OCI-M1 (cell line): ENCODE measurements around the gene SLC30A2.

Experiments
- DNase-seq: peaks from one replicate; lab custom pipeline; 2025; lab: John Stamatoyannopoulos, UW

The SLC30A2 gene

DNA sequence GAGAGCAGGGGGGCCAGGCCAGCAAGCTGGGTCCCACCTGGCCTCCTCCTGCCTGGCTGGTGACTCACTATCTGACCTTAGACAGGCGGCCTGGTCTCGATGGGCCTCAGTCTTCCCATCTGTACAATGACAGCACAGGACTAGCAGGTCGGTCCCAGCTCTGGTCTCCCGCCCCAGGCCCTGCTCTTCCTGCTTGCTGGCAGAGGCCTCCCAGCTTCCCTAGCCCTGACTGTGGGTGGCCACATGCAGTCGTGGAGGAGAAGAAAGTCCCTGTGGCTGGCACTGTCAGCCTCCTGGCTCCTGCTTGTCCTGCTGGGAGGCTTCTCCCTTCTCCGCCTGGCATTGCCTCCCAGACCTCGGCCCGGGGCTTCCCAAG lies 23.5 kb downstream of the SLC30A2 start:
- no peak for DNase-seq

DNA sequence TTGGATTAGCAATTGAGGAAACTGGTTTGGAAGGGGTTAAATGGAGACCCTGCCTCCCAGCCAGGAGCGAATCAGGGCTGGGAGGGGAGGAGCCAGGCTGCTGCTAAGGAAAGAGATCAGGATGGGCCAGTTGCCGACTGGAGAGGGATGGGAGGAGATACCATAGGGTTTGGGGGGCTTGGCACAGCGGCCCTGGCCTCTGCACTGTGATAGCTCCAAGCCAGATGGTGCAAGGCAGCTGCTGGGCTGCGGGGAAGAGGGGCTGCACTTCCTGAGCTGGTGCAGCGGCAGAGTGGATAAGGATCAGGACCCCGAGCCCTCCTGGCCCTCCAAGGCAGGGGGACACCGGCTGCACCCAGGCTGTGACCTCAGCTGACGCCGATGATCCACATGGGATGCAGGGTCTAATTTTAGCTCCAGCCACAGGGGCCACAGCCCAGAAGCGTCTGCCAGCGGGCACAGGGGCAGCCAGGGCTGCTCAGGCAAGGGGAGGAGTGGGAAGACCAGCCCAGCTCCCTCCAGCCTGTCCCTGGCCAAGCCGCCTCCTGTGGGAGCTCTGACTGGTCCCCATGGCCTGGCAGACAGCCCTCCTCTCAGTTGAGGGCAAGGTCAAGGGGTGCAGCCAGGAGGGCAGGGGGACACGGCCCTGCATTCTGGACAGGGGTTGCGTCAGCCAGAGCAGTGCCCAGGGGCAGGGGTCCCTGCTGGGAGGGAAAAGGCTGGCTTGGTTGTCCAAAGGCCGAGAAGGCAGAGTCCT lies 24.1 kb downstream of the SLC30A2 start, which contains the start of gene EXTL1:
Gene EXTL1, plus strand, starts transcription at position 129 of the 757 bp plus-strand sequence. CDS start 872 bp downstream, outside the sequence.
- DNase-seq = peak; percentile 60

DNA sequence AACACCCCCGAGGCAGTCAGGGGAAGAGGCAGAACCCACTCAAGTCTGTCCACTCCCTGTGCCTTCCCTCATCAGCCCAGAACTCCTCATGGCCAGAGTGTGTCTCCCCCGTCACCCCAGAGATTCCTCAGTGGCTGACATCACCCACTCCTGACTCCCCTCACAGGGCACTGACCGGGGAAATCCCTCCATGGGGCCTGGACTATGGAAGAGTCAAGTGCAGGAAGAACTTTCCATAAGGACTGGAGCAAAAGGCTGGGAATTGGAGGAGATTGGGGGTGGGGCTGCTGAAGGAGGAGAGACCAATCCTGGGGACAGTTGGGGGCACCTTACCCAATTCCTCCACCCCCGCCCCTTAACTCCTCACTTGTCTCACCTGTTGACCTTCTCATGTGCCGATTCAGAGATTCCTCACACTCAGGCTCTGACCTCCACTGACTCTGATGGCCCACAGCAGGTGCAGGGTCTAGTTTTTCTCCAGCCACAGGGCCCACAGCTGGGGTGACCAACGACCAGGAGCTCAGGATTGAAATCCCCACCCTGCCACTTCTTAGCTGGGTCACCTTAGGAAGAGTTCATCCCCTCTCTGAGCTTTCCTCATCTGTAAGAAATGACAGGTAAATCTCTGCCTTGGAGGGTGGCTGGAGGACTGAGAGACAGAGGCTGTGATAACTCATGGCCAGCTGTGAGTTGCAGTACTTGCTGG lies 24.8 kb downstream of the SLC30A2 start:
- DNase-seq = no peak

DNA sequence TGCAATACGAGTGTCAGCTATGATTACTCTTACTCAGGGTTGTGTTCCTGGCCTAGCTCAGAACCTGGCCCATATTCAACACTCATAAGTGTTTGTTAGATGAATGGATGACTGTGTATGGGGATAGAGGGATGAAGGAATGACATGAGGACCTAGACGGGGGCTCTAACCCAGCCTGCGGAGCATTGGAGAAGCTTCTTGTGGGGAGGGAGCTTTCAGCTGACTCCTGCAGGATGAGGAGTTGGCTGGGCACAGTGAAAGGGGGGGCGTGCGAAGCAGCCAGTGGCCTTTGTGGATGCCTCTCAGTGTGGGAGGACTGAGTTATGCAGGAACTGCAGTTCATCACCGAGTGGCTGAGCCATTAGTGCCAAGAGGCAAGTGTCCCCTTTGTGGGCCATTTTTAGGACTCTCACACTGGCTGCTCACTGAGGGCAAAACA lies 25.6 kb downstream of the SLC30A2 start:
- DNase-seq = no peak

DNA sequence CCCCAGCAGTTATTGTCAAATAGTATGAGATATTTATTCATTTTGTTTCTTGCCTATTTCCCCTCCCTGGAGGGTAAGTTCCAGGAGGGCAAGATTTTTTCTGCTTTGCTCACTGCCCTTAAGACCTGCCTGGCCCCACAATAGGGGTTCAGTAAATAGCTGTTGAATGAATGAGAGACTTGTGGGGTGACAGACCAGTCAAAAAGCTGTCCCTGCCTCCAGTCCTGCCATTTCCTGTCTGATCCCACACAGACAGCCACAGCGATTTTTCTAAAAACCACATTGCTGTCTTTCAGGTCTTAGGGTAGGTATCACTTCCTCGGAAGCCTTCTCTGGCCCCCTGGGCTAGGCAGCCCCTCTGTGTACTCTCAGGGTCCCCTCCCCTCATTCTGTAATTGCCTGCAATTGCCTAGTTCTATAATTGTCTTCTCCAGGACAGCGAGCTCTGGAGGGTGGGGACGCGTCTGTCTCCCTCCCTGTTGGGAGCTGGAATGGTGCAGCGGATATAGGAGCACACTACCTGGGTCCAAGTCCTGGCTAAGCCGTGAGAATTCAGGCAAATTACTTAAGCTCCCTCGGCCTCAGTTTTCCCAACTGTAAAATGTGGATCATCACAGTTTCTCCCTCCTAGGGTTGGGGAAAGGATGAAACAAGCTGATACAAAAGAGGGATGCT lies 26.1 kb downstream of the SLC30A2 start:
- DNase-seq = no peak

DNA sequence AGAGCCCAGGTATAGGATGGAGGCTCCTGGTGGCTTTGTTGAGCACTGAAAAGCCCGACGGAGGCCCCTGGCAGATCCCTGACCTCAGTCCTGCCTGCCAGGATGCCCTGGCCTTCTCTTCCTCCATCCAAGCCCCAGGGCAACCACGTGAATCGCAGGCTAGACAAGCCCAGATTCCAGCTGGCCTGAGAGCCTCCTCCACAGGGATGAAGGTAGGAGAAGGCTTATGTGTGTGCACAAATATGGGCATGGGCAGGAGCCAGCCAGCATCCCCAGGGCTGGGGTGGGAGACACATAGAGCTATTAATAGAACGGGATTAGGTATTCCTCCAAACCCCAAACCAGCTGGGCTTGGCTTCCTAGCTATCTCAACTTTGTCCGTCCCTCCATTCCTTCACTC lies 28.3 kb downstream of the SLC30A2 start:
- DNase-seq = no peak

DNA sequence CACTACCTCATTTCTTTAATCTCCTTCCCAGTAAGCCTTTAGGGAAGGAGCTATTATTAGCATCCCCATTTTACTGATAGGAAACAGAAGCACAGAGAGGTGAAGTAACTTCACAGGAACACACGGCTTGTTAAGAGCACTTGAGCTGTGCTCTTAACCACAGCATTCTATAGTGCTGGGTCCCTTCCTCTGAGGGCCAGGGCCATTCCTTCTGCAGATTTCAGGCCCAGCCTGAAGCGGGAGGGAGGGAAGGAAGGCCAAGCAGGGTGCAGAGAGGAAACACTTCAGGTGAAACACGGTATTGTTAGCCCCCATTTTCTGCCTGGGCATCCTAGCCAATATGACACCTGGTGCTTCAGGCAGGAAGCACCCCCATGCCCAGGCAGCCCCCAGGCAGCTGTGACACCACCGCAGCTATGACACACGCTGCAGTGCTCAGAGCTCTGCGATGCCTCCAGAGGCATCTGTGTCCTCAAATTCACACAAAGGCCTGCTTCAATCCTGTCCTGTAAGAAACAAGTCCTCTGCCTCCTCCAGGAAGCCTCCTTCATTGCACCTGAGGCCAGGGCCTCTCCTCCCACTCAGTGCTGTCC lies 28.9 kb downstream of the SLC30A2 start:
- no peak for DNase-seq

DNA sequence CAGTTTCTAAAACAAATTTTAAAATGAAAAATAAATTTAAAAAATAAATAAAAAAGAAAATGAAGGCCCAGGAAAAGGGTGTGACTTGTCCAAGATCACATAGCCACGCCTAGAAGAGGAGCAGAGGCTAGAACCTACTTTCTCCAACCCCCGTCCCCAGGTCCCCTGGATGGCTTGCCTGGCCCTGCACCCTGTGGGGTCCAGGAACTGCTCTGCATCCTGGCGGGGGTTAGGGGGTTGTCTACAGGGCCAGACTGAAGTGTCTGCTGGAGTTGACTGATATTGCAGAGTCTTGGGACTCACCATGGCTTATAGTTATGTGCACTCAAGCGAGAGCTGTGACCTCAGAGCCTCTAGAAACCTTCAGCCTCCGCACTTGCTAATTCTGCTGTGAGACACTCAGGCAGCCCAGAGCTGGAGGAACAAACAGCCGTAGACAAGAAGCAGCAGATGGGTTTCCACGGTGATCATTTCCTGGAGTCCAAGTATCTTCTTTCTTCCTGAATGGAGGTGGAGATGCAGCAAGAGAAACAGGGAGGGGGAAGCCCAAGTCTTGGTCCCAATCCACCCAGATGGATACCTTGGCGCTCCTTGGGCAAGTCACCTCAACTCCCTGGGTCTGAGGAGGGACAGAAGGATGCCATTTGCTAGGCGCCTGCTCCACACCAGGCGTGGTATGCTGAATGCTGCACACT lies 29.5 kb downstream of the SLC30A2 start:
- no peak for DNase-seq

DNA sequence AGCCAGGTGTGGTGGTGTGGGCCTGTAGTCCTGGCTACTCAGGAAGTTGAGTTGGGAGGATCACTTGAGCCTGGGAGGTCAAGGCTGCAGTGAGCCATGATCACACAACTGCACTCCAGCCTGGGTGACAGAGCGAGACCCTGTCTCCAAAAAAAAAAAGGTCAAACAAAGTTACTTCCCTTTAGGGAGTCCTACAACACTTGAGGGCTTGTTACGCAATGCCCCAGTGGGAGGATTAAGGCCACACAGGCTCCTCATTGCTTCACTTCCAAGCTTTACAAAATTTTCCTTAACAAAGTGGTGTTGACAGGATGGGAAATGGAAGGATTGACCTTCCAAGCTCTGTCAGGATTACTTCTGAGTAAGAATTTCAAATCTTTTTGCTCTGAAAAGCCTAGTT lies 30.6 kb downstream of the SLC30A2 start:
- peak; percentile 82 for DNase-seq

DNA sequence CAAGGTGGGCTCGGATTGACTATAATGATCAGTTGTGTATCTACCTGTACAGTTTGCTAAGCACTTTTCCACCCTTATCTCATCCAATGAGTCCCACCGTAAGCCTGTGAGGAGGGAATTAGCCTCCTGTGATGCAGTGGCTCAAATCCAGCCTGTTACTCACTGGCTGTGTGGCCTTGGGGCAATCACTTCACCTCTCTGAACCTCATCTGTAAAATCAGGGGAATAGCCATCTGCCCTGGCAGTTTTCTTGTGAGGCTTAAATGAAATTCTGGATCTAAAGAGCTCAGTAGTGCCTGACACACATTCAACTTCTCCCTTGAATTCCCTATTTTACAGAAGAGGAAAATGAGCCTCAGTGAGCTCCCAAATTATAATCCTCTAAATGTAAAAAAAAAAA lies 31.7 kb downstream of the SLC30A2 start:
- DNase-seq = no peak

DNA sequence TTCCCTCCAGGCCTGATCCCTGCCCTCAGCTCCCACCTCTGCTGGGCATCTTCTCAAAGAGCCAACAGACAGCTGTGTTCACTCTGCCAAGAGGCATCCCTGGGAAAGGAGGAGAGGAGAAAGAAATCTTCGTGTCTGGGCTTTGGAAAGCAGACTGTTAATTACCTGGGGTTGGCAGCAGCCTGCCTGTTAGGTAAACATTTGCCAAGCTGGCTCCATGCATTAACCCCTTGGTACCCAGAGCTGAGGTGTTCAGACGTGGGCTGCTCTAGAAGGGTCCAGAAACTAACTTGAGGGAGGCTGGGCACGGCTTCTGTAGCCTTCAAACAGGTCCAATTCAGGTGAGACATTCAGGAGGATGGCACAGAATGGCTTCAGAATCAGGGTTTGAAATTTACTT lies 33.1 kb downstream of the SLC30A2 start:
- DNase-seq = no peak

DNA sequence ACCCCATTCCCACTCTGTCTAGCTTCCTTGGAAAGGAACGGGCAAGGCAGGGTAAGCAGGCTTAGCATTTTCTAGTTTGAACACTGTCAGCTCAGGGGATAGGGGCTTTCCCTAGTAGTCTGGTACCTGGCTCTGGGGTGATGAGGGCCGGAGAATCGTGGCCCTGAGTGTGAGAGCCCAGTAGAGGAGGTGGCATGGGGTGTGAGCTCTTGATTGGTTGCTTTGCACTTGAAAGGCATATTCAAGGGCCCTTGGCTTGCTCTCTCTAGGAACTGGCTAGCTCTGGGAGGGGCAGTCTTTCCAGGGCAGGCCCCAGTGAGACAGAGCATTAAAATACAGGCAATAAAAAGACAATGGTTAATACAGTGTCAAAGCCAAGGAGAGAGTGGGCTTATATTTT lies 35.1 kb downstream of the SLC30A2 start:
- no peak for DNase-seq

DNA sequence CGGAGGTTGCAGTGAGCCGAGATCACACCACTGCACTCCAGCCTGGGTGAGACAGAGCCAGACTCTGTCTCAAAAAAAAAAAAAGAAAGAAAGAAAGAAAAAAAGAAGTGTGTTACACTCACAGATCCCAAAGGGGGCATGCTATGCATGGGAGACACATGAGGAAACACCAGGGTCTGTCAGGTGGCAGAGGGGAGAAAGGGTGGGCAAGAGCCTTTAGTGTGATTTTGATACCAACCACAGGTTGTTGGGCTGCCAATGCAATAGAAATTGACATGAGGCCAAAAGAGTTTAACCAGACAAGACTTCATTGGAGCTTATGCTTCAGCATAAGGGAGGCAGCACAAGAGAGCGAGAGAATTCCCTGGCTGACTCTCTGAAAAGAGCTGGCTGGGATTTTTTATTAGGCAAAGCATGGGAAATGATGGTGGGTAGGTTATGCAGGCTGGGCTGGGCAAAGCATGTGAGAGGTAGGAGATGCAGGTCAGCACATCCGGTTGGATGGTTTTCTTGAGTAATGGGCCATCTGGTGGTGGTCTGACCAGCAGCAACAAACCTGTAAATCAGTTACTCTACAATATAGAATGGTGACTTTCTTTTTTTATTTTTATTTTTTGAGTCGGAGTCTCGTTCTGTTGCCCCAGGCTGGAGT lies 36.0 kb downstream of the SLC30A2 start:
- DNase-seq = peak; percentile 35

DNA sequence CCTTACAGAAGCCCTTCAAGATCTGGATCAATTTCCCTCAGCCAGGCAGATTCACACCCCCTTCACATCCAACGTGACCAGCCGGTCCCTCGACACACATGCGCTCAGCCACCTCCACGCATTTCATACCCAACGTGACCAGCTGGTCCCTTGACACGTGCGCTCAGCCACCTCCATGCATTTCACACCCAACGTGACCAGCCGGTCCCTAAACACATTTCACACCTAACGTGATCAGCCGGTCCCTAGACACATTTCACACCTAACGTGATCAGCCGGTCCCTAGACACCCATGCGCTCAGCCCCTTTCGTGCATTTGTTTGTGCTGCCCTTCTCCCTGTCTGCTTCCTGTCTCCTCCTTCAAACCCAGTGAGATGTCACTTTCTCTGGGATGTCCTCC lies 39.2 kb downstream of the SLC30A2 start:
- DNase-seq = no peak

DNA sequence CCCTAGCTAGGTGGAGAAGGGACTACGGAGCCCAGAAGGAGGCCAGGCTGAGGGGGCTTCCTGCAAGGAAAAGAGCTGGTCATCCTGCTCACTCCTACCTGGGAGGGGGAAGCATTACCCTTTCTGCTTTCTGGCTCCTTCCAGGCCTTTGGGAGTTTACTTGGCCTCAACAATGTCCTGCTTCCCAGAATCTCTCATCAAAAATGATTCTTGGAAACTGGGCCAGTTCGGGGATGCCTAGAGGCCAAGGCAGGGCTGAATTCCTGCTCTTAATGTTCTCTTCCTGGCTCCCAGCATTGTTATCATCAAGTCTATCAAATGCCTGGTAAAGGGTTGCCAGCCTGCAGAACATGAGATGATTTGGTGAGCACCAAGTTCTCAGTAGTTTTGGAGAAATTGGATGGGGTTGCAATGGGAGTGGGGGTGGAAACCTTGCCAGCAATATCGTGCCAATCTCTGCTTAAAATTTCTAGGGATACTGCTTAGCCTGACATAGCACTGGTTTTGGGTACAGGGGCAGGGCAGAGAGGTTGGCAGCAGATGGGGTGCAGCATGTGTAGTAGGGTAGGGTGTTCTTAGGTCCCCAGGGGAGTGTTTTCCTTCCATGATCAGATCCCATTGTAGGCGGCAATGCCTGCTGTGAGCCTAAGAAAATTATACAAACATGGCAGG lies 40.3 kb downstream of the SLC30A2 start:
- DNase-seq = no peak

DNA sequence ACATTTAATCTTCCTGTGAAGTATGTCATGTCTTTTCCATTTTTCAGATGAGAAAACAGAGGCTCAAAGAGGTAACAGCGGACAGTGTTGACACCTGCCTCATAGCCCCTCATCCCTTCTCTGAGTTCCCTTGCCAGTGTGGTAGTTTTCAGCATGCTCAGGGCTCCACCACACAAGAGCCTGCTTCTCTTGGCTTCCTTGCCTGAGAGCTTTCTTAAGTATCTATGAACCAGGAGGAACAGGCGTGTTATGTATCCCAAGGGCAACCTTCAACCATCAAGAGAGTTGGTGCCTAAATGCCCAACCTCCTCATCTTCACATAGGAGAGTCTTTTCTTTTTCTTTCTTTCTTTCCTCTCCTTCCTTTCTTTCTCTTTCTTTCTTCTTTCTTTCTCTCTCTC lies 42.2 kb downstream of the SLC30A2 start:
- no peak for DNase-seq

DNA sequence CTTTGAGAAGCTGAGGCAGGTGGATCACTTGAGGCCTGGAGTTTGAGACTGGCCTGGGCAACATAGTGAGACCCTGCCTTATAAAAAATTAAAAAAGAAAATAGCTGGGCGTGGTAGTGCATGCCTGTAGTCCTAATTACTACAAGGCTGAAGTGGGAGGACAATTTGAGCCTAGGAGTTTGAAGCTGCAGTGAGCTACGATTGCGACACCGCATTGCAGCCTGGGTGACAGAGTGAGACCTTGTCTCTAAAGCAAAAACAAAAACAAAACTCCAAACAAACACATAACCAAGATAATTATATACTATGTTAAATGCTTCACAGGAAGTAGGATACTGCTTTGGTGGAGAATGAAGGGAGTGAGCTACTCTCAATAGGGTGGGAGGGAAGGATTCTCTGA lies 42.7 kb downstream of the SLC30A2 start:
- no peak for DNase-seq

DNA sequence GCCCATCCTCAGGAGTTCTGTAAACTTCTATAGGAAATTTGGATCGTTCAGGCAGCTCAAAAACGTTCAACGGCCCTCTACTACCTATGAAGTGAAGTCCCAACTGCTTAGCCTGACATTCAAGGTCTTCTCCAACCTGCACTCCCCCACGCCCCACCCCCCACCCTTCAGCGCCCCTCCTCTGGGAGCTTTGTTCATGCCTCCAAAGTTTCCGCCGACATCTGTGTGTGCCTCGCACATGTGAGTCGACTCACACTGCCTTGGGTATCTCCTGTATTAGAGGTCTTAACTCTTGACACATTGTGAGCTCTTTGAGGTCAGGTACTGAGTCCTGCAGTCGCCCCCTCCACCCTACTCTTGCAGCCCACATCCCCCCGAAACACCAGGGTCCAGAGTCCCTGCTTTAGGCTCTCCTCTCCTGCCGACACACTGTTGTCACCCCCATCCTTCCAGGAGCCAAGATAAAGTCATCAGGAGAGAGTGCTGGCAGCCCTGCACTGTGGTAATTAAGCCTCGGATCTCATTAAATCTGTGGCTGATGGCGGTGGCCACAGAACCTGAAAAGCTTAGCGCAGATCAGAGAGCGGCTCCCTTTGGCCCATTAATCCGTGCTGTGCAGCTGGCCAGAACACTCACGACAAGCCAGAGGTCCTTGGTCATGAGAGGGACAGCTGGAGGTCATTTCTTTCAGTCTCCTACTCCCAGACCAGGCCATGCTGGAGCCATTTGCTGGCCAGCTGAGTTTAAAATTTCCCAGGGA lies 46.7 kb downstream of the SLC30A2 start:
- DNase-seq = no peak

DNA sequence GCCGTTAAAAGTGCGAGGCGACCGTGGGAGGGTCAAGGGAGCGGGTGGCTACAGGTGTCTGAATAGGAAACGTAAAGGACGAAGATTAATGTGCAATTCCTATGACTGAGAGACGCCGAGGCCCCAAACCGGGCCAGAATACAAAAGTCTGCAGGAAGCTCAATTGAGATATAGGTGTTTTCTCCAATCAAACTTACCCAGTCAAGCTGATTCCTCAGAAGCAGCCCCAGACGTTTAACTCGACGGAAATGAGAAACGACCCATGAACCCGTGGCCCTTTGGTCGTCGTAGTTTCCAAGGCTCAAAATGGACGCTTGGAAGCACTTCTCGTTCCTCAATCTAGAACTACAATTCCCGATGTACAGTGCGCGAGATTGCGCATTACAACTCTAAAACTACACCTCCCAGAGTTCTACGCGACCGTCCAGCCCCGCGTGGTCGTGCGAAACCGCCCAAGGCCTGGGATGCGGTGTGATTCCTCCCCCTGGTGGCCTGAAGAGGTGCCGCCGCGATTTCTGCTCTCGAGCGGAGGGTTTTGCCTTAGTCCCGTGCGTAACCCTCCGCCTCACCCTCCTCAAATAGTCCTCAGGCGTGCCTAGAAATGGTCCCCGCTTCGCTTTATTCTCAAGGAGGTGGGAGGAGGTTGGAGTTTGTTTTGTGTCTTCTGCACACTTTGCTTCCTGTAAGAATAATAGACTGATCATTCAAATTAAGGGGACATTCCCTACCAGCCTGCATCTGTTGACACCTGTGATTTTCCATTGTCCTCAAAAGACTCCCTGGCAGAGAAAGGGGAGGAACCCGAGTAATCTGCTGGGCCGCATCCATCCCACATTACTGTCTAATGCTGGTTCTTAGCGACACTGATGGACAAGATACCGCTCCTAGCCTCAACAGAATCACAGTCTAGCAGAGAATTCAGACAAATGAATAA lies 47.8 kb downstream of the SLC30A2 start, which contains the start of gene PAFAH2:
Gene PAFAH2, minus strand, starts transcription at position 236 of the 934 bp plus-strand sequence. CDS start 7,247 bp downstream, outside the sequence.
- DNase-seq = peak; percentile 99
